Measurements from ENCODE around the gene SSC5D.

The SSC5D gene

GRCh38 chr19:55554741-55555152, 66.5 kb downstream of the SSC5D start:
- no peak for DNase-seq (ENCODE audit: low read depth)

GRCh38 chr19:55559684-55560083, 71.4 kb downstream of the SSC5D start:
- no peak for DNase-seq (ENCODE audit: low read depth)

GRCh38 chr19:55563261-55563690, 75.0 kb downstream of the SSC5D start:
- no peak for DNase-seq (ENCODE audit: low read depth)

- no peak for DNase-seq (ENCODE audit: low read depth)
Observed at GRCh38 chr19:55566823-55567222, 78.6 kb downstream of the SSC5D start.

- no peak for DNase-seq (ENCODE audit: low read depth)
Observed at GRCh38 chr19:55567708-55568328, 79.6 kb downstream of the SSC5D start.
